GM23338 (cell line): ENCODE measurements around the gene NCK2. TPM values are rescaled to one million over a fixed set of nuclear protein-coding genes. Genes with fewer than 3 reads are reported as not detected.

Experiments
- ATAC-seq: fragments of 200-7000 bp; cut with Tn5 transposase; 3 replicates; pipeline ENCODE4 v1.9.1; 2020
- DNase-seq: peaks from one replicate; pipeline ENCODE4 v3.0.0-alpha.2; 2015; ENCODE audit warnings: low spot score
- H2AFZ ChIP-seq: fragments of 200-600 bp; sonication (generic); 2 replicates; pipeline ENCODE4 v1.8.0; 2016; ENCODE audit warnings: antibody characterized with exemption, mild to moderate bottlenecking, moderate library complexity
- H3F3A ChIP-seq: fragments of 200-600 bp; sonication (generic); replicated peaks from 2 replicates; pipeline ENCODE4 v1.8.0; 2017; ENCODE audit warnings: antibody characterized with exemption, mixed run types, low read depth
- H3K27ac ChIP-seq: fragments of 200-600 bp; sonication (generic); 2 replicates; pipeline ENCODE4 v1.6.1; 2016; ENCODE audit warnings: low read depth
- H3K27me3 ChIP-seq: fragments of 200-600 bp; sonication (generic); 2 replicates; pipeline ENCODE4 v1.8.0; 2016; ENCODE audit warnings: mild to moderate bottlenecking, mixed run types, moderate library complexity; ENCODE audit not compliant: insufficient read depth
- H3K36me3 ChIP-seq: fragments of 200-600 bp; sonication (generic); 2 replicates; pipeline ENCODE4 v1.8.0; 2016; ENCODE audit warnings: mild to moderate bottlenecking; ENCODE audit not compliant: insufficient read depth
- H3K4me1 ChIP-seq: fragments of 200-600 bp; sonication (generic); 2 replicates; pipeline ENCODE4 v1.8.0; 2016; ENCODE audit warnings: mild to moderate bottlenecking, moderate library complexity; ENCODE audit not compliant: insufficient read depth
- H3K4me2 ChIP-seq: fragments of 200-600 bp; sonication (generic); 2 replicates; pipeline ENCODE4 v1.7.1; 2017; ENCODE audit warnings: mixed run types
- H3K4me3 ChIP-seq: fragments of 200-600 bp; sonication (generic); 2 replicates; pipeline ENCODE4 v1.6.1; 2016; ENCODE audit warnings: mixed run types
- H3K79me2 ChIP-seq: fragments of 200-600 bp; sonication (generic); replicated peaks from 2 replicates; pipeline ENCODE4 v1.8.0; 2017; ENCODE audit warnings: mild to moderate bottlenecking; ENCODE audit not compliant: insufficient read depth
- H3K9me2 ChIP-seq: fragments of 200-600 bp; sonication (generic); 2 replicates; pipeline ENCODE4 v1.8.0; 2017; ENCODE audit not compliant: insufficient read depth
- H4K20me1 ChIP-seq: fragments of 200-600 bp; sonication (generic); replicated peaks from 2 replicates; pipeline ENCODE4 v1.8.0; 2017; ENCODE audit warnings: mild to moderate bottlenecking; ENCODE audit not compliant: insufficient read depth
- H3K27ac Mint-ChIP-seq: 2 replicates; pipeline ENCODE4 v1.8.0; 2020; ENCODE audit warnings: inconsistent platforms, mild to moderate bottlenecking, moderate library complexity, mixed read lengths
- H3K27me3 Mint-ChIP-seq: 3 replicates; pipeline ENCODE4 v1.8.0; 2022; ENCODE audit warnings: low read depth, mild to moderate bottlenecking, moderate library complexity, mixed read lengths, inconsistent platforms; ENCODE audit not compliant: insufficient read depth, poor library complexity
- H3K36me3 Mint-ChIP-seq: 3 replicates; pipeline ENCODE4 v1.8.0; 2021; ENCODE audit warnings: low read depth, mild to moderate bottlenecking, inconsistent platforms, moderate library complexity, mixed read lengths
- H3K4me1 Mint-ChIP-seq: 3 replicates; pipeline ENCODE4 v1.8.0; 2020; ENCODE audit warnings: mild to moderate bottlenecking, inconsistent platforms, mixed read lengths
- H3K4me3 Mint-ChIP-seq: 3 replicates; pipeline ENCODE4 v1.8.0; 2021; ENCODE audit warnings: moderate library complexity, mild to moderate bottlenecking, inconsistent platforms, mixed read lengths
- H3K9me3 Mint-ChIP-seq: 3 replicates; pipeline ENCODE4 v1.8.0; 2020; ENCODE audit warnings: moderate library complexity, mild to moderate bottlenecking, inconsistent platforms, mixed read lengths
- CREB1 ChIP-seq: fragments of 250-450 bp; sonication (Bioruptor Pico); IDR thresholded peaks from 2 replicates; pipeline ENCODE4 v1.5.0; 2020; ENCODE audit warnings: low read depth, mild to moderate bottlenecking, moderate library complexity
- CTCF ChIP-seq, 2 experiments: fragments of 200-600 bp in 1 of 2; sonication (generic) in 1 of 2; conservative IDR thresholded peaks; 2 replicates each; pipeline versions ENCODE4 v1.5.1 to v1.6.1; 2016 to 2017; ENCODE audit warnings: antibody characterized with exemption in 2 of 2, low read depth in 2 of 2, mild to moderate bottlenecking in 2 of 2, moderate library complexity in 1 of 2
- EZH2 ChIP-seq: fragments of 200-600 bp; sonication (generic); IDR thresholded peaks from one replicate; pipeline ENCODE4 v1.8.0; 2017; ENCODE audit warnings: antibody characterized with exemption, mild to moderate bottlenecking, low read depth; ENCODE audit not compliant: unreplicated experiment
- EZH2phosphoT487 ChIP-seq: fragments of 200-600 bp; sonication (generic); IDR thresholded peaks from one replicate; pipeline ENCODE4 v1.8.1; 2018; ENCODE audit warnings: antibody characterized with exemption; ENCODE audit not compliant: unreplicated experiment
- NANOG ChIP-seq: IDR thresholded peaks from 2 replicates; pipeline ENCODE4 v1.6.1; 2016; ENCODE audit warnings: antibody characterized with exemption, borderline replicate concordance
- POLR2AphosphoS5 ChIP-seq: IDR thresholded peaks from 2 replicates; pipeline ENCODE4 v1.6.1; 2016; ENCODE audit warnings: antibody characterized with exemption, low read depth
- REST ChIP-seq: IDR thresholded peaks from one replicate; pipeline ENCODE4 v1.6.1; 2018; ENCODE audit warnings: antibody characterized with exemption; ENCODE audit not compliant: unreplicated experiment
- ZNF114 ChIP-seq: fragments of 250-450 bp; sonication (Bioruptor Pico); IDR thresholded peaks from 2 replicates; pipeline ENCODE4 v1.5.0; 2020; ENCODE audit warnings: mild to moderate bottlenecking, moderate library complexity
- ZNF331 ChIP-seq: fragments of 250-450 bp; sonication (Bioruptor Pico); IDR thresholded peaks from 2 replicates; pipeline ENCODE4 v1.5.0; 2020; ENCODE audit warnings: low read depth, mild to moderate bottlenecking, moderate library complexity
- polyA plus RNA-seq: library from polyadenylated mRNA; unstranded; fragments of >200 nt; fragmentation: Nextera tagmentation; extraction: Ambion mirVana; gene quantifications from 2 replicates; pipeline ENCODE4 v1.2.1, GENCODE V29; 2016
- total RNA-seq: library from RNA; depleted of rRNA; stranded (reverse); fragments of >200 nt; shearing (Covaris generic); gene quantifications from 2 replicates; pipeline ENCODE4 v1.2.3, GENCODE V29; 2014
- TF ChIP-seq, protein P1 (sequence below): IDR thresholded peaks from 2 replicates; pipeline ENCODE4 v1.6.1; 2016; ENCODE audit warnings: antibody characterized with exemption

NCK2 gene
- total and polyA plus RNA-seq, 2 experiments from 2014 or later, result 26.9 to 59.9 TPM

GRCh38 chr2:105879803-105880300 lies 135.1 kb downstream of the NCK2 start:
- TF ChIP-seq EZH2phosphoT487 (no peak), CTCF (conservative IDR thresholded peaks at IDR 0.05; ENCODE audit: low read depth in 2 of 2) (no peak), CREB1 (CRISPR knock-in tag) (no peak), EZH2 (no peak), NANOG (no peak)
- no peaks in the 10 kb centered on the region for H3K9me3 Mint-ChIP-seq

DNA sequence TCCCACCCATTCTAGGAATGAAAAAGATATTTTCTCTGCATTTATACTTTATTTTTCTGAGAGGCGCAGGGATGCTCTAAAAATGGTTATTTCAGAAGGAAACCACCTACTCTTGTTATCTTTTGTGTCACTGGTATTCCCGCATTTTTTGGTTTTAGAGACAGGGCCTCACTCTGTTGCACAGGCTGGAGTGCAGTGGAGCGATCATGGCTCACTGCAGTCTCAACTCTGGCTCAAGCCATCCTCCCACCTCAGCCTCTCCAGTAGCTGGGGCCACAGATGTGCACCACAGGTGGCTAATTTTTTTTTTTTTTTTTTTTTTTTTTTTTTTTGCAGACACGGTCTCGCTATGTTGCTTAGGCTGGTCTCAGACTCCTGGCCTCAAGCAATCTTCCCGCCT lies 135.9 kb downstream of the NCK2 start:
- Mint-ChIP-seq H3K4me1 (peaks cover 16% of the 10 kb centered on the region), H3K27ac (no peak overlapping the region), H3K4me3 (no peak overlapping the region), H3K36me3 (0 out of 3 replicates have a peak, but pooled peaks cover 5% of the 10 kb centered on the region), H3K27me3 (peaks cover 3% of the 10 kb centered on the region), H3K9me3 (no peaks in the 10 kb centered on the region)
- H3K9me2 ChIP-seq, result no peaks in the 10 kb centered on the region
- no peak overlapping the region for H2AFZ ChIP-seq
- H3K4me2 ChIP-seq, result no peak overlapping the region
- peaks cover 9% of the 10 kb centered on the region for H3K4me1 ChIP-seq
- no peak overlapping the region for H3K4me3 ChIP-seq
- no peaks in the 10 kb centered on the region for H3K27me3 ChIP-seq
- H4K20me1 ChIP-seq, result peaks cover 3% of the 10 kb centered on the region; the same call in 1 of the 2 replicates
- no peak for ATAC-seq
- no peaks in the 10 kb centered on the region for H3F3A ChIP-seq
- no peak for DNase-seq
- H3K36me3 ChIP-seq, result no peaks in the 10 kb centered on the region
- 0 out of 2 replicates have a peak overlapping the region, but pooled peaks have one; percentile 14 for H3K27ac ChIP-seq
- H3K79me2 ChIP-seq, result peaks cover 35% of the 10 kb centered on the region
- no peak for TF ChIP-seq EZH2phosphoT487
- TF ChIP-seq POLR2AphosphoS5, result no peak
- no peak for TF ChIP-seq ZNF114 (CRISPR knock-in tag)
- TF ChIP-seq ZNF331, result no peak
- no peak for TF ChIP-seq EZH2
- no peak for TF ChIP-seq CTCF (conservative IDR thresholded peaks at IDR 0.05; ENCODE audit: low read depth in 2 of 2)
- TF ChIP-seq, protein P1, sequence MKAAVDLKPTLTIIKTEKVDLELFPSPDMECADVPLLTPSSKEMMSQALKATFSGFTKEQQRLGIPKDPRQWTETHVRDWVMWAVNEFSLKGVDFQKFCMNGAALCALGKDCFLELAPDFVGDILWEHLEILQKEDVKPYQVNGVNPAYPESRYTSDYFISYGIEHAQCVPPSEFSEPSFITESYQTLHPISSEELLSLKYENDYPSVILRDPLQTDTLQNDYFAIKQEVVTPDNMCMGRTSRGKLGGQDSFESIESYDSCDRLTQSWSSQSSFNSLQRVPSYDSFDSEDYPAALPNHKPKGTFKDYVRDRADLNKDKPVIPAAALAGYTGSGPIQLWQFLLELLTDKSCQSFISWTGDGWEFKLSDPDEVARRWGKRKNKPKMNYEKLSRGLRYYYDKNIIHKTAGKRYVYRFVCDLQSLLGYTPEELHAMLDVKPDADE, result no peak
- TF ChIP-seq REST, result no peak

More at GRCh38 chr2:105879803-105880300, 135.1 kb downstream of the NCK2 start:
- no peak overlapping the region for H3K4me3 ChIP-seq
- ATAC-seq (no peak), DNase-seq (no peak)
- Mint-ChIP-seq H3K4me1 (peaks cover 18% of the 10 kb centered on the region), H3K4me3 (no peak overlapping the region), H3K27me3 (peaks cover 3% of the 10 kb centered on the region), H3K36me3 (0 out of 3 replicates have a peak, but pooled peaks cover 5% of the 10 kb centered on the region), H3K27ac (peak overlapping the region; percentile 72; the same call in 1 of the 2 replicates)
- no peaks in the 10 kb centered on the region for H3K36me3 ChIP-seq
- no peaks in the 10 kb centered on the region; the same call in 1 of the 2 replicates for H4K20me1 ChIP-seq
- H3K4me2 ChIP-seq, result no peak overlapping the region
- peaks cover 1% of the 10 kb centered on the region; the same call in 1 of the 2 replicates for H3K4me1 ChIP-seq
- H3K27ac ChIP-seq, result no peak overlapping the region
- H3F3A ChIP-seq, result no peaks in the 10 kb centered on the region
- no peak overlapping the region for H2AFZ ChIP-seq
- H3K27me3 ChIP-seq, result no peaks in the 10 kb centered on the region
- no peaks in the 10 kb centered on the region for H3K9me2 ChIP-seq
- peaks cover 28% of the 10 kb centered on the region for H3K79me2 ChIP-seq
